Epithelial cell of esophagus (primary cell): ENCODE measurements around the gene RAB28.

Experiments
- DNase-seq: peaks from one replicate; pipeline ENCODE4 v3.0.0; 2010; ENCODE audit warnings: low read depth
- H3K4me3 ChIP-seq: 2 replicates; pipeline ENCODE4 v1.5.1; 2011; ENCODE audit warnings: mild to moderate bottlenecking, low read length, control low read depth
- TF ChIP-seq, protein P1 (sequence below): IDR thresholded peaks from 2 replicates; pipeline ENCODE4 v1.5.1; 2011; ENCODE audit warnings: low read depth, mild to moderate bottlenecking, low read length, control low read depth, inconsistent platforms; ENCODE audit not compliant: insufficient read depth; ENCODE audit errors: missing control alignments

Gene RAB28

DNA sequence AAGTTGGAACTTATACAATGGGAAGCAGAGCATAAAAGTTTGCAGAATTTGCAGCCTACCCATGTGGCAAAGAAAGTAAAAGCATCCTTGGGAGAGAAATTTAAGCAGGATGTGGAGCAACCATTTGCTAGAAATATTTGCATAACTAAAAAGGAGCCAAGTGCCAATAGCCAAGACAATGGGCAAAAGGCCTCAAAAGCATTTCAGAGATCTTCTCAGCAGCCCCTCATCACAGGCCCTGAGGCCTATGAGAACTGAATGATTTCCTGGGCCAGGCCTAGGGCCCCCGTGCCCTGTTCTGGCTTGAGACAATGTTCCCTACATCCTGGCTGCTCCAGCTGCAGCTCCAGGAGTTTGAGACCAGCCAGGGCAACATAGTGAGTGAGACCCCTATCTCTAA is 25.3 kb upstream of the RAB28 start:
- TF ChIP-seq, protein P1, sequence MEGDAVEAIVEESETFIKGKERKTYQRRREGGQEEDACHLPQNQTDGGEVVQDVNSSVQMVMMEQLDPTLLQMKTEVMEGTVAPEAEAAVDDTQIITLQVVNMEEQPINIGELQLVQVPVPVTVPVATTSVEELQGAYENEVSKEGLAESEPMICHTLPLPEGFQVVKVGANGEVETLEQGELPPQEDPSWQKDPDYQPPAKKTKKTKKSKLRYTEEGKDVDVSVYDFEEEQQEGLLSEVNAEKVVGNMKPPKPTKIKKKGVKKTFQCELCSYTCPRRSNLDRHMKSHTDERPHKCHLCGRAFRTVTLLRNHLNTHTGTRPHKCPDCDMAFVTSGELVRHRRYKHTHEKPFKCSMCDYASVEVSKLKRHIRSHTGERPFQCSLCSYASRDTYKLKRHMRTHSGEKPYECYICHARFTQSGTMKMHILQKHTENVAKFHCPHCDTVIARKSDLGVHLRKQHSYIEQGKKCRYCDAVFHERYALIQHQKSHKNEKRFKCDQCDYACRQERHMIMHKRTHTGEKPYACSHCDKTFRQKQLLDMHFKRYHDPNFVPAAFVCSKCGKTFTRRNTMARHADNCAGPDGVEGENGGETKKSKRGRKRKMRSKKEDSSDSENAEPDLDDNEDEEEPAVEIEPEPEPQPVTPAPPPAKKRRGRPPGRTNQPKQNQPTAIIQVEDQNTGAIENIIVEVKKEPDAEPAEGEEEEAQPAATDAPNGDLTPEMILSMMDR = no peak
- no peak for DNase-seq
- H3K4me3 ChIP-seq = no peak overlapping the region

DNA sequence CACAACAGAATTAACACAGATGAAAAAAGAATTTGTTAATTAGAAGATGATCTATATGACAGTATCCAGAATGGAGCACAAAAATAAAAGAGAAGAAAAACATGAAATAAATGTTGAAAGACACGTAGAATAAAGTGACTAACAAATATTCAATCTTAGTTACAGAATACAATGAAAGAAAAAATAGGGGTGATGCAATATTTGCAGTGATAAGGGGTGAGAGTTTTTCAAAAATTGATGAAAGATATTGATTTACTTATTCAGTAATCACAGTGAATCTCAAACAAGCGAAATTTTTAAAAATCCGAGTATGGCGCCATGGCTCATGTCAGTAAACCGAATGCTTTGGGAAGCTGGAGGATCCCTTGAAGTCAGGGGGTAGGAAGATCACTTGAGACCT is 20.2 kb upstream of the RAB28 start:
- TF ChIP-seq, protein P1 = no peak
- no peak for DNase-seq
- no peak overlapping the region for H3K4me3 ChIP-seq

DNA sequence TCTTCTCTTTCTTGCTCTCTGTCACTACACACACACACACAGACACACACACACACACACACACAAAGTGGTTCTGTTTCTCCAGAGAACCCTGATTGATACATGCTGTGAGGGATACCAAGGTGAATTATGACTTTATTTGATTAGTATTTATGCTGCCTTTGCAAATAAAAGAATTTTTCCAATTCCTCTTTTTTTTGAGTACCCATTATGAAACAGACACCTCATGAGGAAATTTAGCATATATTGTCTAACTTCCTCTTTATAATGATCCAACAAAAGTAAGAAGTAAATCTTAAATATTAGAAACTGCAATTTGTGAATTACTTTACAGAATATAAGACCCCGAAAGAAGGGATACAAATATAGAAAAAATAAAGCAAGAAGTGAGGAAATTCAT is 14.3 kb upstream of the RAB28 start:
- DNase-seq = no peak
- no peak overlapping the region for H3K4me3 ChIP-seq
- TF ChIP-seq, protein P1 = no peak

DNA sequence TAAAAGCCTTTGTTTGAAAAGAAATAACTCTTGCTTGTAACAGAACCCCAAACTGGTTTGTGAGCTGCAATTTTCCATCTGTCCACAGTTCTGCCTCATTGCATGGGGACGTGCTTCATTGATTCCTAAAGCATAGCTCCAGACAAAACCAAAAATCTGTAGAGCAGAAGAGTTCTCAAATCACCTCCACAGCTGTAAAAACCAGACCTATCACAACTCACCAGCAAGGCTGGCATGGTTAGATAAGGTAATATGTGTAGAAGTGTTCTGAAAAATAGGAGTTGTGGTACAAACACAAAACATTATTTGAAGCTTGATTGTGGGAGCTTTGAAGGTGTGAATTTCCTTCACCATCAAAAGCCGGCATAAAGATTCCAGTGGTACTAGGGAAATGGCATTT is 12.5 kb upstream of the RAB28 start:
- H3K4me3 ChIP-seq = no peak overlapping the region
- DNase-seq = no peak
- TF ChIP-seq, protein P1 = no peak

DNA sequence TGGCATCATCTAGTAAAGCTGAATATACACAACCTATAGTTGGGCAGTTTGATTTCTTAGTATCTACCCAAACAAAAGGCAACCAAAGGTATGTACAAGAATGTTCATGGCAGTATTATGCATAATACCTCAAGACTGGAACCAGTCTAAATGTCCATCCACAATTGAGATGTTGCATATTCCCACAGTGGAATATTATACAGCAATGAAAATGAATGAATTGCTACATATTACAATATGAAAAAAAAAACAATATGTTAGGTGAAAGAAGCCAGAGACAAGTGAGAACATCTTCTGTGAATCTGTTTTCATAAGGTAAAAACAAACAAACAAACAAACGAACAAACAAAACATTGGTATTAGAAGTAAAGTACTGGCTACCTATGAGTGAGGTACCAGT is 11.6 kb upstream of the RAB28 start:
- DNase-seq = no peak
- TF ChIP-seq, protein P1 = no peak
- no peak overlapping the region for H3K4me3 ChIP-seq

DNA sequence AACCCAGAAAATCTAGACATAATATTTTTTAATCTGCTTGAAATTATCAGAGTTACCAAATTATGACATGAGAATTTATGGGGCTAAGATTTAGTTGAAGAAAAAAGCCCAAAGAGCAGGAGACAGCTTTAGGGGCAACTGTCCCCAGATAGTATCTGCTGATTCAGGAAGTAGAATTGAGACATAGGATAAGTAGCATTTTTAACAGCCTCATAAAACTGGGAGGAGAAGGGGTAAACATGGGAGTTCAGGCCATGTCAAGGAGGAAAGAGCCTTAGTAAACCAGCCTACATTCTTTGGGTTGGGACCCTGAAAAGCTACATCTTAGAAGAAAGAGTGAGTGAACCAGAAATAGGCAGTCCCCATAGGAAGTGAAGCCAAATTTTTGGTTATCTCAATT is 9.7 kb upstream of the RAB28 start:
- no peak for DNase-seq
- TF ChIP-seq, protein P1 = no peak
- no peak overlapping the region for H3K4me3 ChIP-seq

DNA sequence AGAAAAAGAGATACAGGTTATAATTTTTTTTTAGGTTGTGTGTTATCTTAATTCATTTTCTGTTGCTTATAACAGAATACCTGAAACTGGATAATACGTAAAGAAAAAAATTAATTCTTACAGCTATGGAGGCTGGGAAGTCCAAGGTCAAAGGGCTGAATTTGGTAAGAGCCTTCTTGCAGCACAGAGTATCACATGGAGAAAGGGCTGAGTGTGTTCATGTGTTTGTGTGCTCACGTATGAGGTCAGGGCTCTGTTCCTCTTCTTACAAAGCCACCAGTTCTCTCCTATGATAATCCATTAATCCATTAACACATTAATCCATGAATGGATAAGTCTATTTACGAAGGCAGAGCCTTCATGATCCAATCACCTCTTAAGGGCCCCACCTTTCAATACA is 8.6 kb upstream of the RAB28 start:
- H3K4me3 ChIP-seq = no peak overlapping the region
- no peak for DNase-seq
- TF ChIP-seq, protein P1 = no peak
